NCI-H524 treated with DMSO at 0.1 percent for 48 hours (cell line): ENCODE data around the gene RPL29.

Experiments
- DNase-seq: peaks from one replicate; lab custom pipeline; 2025; lab: John Stamatoyannopoulos, UW

The RPL29 gene

DNA sequence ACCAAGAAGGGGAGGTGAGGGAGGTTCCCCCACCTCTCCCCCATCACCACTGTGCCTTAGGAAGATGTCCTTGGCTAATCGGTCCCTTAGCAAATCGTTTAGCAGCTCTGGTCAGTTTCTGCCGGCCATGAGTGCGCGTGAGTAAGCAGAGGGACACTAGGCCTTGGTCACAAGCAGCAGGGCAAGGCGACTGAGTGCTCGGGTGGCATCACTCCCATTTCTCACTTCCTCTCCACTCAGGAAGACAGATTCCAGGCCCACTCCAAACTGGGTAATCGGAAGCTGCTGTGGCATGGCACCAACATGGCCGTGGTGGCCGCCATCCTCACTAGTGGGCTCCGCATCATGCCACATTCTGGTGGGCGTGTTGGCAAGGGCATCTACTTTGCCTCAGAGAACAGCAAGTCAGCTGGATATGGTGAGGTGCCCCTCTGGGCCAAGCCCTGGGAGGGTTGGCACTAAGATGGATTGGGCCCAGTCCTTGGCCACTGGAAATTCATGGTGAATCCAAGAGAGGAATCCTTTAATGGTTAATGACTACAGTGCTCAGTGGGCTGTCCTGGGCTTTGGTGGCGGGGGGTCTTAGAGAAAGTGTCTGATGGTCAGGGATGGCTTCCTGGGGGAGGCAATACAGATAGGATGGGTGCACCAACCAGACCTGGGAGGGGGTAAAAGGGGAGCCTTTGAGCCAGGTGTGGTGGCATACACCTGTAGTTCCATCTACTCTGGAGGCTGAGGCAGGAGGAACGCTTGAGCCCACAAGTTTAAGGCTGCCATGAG lies 49.6 kb downstream of the RPL29 start:
- DNase-seq = no peak

- DNase-seq = no peak
Measured at GRCh38 chr3:51945031-51945840, 50.5 kb downstream of the RPL29 start.

GRCh38 chr3:51944451-51945021 lies 51.2 kb downstream of the RPL29 start:
- DNase-seq = no peak
